ENCODE results near the gene AATK.

AATK gene

GRCh38 chr17:81126281-81127132 is 39.5 kb downstream of the AATK start:
- no peak for DNase-seq

DNA sequence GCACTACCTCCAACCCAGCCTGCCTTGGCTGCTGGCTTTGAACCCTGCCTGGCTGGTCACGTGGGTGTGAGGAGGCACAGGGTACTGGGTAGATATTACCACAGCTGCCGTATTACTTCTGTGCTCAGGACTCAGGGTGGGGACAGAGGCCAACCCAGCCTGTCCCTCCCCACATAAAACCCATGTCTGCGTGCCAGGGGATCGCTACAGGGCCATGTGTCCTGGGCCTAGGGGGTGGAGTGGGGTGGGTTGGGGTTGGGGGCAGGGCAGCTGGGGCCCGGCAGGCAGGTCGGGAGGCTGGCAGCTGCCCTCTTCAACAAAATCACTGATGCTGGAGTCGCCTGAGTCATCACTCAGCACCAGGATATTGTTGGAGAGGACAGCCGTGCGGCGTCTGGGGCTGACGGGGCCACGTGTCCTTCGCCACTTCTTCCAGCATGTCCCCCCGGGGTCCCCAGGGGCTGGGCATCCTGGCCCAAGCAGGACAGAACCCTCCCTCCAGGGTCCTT is 40.4 kb downstream of the AATK start:
- no peak for DNase-seq

DNA sequence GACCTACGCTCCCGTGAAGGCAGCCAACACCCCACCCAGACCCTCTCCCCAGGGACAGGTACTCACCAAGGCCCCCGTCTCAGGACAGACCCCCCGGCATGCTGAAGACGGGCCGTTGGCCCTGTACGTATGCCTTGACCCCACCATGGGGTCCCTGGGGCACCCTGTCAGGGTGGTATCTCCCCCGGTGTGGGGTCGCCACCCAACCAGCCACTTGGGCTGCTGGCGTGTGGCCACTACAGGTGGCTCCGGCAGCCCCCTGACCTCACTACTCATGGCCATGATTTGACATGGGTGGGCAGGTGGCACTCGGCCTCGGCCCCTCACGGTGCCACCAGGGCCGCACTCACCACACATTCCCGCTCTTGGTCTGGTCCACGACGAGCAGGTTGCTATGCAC is 41.6 kb downstream of the AATK start:
- no peak for DNase-seq

- DNase-seq, result no peak
Observed at GRCh38 chr17:81123052-81124048, 42.7 kb downstream of the AATK start.

DNA sequence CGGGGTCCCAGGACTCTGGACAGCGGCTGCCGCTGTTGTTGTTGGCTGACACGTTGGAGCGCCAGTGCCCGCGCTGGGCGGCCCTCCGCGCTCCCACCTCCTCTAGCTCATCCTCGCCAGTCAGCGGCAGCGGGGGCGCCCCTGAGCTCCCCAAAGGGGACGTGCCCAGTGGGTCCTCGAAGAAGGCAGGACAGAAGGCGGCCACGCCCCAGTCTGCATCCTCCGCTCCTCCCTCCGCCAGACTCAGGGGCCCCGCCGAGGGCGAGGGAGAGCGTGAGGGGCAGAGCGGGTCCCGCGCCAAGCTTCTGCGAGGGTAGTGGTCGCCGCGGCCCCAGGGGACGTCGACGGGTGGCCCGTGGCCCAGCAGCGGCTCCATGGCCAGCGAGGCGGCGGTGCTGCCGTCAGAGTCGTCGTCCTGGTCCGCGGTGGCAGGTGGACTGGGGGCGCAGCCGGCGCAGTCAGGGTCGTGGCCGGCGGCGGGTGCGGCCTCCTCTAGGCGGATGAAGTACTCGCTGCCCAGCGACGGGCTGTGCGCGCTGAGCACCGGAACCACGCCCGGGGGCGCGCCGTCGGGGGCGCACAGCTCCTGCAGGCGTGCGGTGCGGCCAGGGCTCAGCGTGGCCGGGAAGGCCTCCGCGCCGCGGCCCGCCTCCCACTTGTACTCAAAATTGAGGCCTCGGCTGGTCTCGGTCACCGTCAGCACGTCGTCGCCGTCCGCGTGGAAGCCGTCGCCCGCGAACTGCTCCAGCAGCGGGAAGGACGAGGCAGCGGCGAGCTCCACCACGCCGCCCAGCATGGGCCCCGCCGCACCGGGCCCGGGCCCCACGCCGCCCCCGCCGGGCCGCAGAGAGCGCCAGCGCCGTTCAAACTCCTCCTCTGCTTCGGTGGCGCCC is 43.9 kb downstream of the AATK start:
- no peak for DNase-seq

GRCh38 chr17:81120695-81121621 is 45.1 kb downstream of the AATK start:
- DNase-seq, result no peak

- no peak for DNase-seq
Observed at GRCh38 chr17:81120149-81120484, 45.9 kb downstream of the AATK start.

GRCh38 chr17:81119223-81120148 is 46.5 kb downstream of the AATK start:
- peak; percentile 98 for DNase-seq

DNA sequence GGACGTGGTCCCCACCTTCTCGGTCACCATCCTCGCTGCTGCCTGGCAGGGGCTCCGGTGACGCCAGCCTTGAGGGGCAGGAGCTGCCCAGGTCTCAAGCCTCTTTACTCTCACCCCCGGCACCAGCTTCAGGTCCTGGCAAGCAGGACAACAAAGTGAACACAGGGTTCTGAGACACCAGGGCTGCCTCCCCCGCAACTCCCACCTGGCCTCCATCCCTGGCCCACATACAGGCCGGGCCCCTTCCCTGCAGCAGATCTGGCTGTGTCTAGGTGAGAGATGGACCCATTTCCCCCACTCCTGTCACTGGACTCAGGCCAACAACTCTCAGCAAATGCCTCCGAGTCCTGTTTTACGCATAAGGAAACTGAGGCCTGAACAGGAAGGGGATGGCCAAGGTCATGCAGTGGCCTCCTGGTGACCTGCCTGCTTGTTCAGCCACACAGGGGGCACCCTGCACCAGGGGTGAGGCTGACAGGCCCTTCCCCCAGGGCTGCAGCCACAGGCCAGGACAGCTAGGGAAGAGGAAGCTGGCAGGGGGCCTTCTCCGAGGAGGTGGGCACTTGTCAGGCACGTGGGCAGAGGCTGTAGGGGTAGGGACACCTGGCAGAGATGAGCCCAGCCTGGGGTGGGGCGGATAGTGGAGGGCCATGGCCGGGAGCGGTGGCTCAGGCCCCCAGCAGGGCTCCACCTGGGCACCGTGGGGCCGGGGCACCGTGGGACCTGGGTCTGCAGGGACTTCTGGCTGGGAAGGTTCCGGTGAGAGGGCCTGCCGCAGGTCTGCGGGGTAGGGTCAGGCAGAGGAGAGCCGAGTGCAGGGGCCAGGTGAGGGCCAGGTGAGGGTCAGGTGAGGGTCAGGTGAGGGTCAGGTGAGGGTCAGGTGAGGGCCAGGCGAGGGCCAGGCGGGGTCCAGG is 47.5 kb downstream of the AATK start:
- no peak for DNase-seq

- DNase-seq, result no peak
Observed at GRCh38 chr17:81117672-81118198, 48.3 kb downstream of the AATK start.

GRCh38 chr17:81116704-81117103 is 49.3 kb downstream of the AATK start:
- DNase-seq, result no peak

- no peak for DNase-seq
Observed at GRCh38 chr17:81115749-81116464, 50.1 kb downstream of the AATK start.

GRCh38 chr17:81115219-81115618 is 50.8 kb downstream of the AATK start:
- no peak for DNase-seq

DNA sequence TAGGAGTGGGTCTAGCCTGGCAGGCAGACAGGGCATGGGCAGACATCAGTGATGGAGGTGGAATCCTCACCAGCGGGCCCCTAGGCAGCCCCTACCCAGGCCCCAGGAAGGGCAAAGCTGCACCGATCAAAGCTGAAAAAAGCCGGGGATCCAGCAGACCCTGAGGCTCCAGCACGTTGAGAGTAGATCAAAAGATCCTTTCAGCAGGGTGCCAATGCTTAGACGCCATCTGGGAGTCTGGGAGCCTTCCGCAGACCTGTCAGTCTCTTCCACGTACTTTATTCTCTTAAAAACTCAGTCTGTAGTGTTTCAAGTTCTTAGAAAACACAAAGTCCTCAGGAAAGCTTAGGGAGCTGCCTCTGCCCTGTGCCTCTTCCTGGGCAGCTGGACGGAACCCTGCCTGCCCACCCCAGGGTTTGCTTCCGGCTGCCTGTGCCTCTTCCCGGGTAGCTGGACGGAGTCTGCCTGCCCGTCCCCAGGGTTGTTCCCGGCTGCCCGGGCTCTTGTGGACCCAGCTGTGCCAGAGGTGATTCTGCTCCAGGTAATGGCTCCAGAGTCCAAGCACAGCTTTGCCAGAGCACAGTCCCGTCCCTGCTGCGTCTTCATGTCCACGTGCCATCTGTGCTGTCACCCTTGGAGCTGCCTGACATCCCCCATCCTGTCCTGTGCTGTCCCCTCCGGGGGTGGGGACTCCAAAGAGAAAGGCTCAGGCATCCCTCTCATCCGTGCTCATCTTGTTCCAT is 51.5 kb downstream of the AATK start:
- no peak for DNase-seq

DNA sequence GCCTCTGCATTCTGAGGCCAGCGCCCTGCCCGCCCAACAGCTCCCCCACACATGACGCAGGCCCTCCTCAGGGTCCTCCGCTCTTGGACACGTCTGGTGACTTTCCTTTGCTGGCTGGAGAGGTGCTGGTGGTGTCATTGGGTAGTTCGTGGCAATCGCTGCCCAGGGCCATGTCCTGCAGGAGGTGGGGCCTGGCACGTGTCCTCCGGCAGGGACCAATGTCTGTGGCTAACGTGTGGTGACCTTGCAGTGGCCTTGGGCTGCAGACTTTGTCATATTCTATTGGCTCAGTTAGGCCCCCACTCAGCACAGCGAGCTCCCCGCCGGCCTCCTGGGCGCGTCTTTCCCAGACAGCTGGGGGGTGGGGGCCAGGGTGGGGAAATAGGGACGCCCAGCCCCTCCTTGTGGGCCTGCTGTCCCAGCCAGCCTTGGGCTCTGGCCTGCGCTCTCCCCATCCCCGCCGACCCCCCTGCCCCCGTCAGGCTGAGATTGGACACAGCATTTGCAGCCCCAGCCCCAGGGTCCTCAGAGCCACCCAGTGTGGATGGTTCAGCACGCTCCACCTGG is 52.8 kb downstream of the AATK start:
- DNase-seq, result no peak

- DNase-seq, result no peak
Observed at GRCh38 chr17:81112450-81112849, 53.6 kb downstream of the AATK start.

DNA sequence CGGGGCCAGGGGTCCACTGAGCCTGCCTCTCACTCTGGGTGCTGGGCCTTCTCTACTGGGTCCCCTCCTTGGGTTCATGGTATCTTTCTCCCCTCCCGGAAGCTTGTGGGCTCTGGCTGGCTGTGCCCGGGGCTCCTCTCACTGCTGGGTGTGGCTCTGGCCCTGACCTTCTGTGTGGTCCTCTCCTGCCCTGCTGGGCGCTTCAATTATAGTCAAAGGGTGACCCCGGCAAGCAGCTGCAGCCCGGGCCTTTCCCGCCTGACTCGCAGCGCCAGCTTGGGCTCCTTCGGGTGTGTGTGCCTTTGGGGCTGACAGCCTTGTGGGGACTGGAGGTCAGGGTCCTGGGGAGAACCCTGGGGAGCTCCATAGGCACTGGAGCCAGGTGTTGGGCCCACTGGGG is 55.0 kb downstream of the AATK start:
- DNase-seq, result no peak
